Measurements from ENCODE around the gene BNIP2.
A peak's percentile ranks its signal among the peaks of the same experiment; 100 is the strongest.
"Not testable (repeated sequence)": the region's sequence is repeated elsewhere in the genome, so short reads cannot be mapped to it uniquely, and the experiment has no call there.

BNIP2 gene
- 158 reads per million, percentile 90 among the genes with 10 or more reads in this experiment for total RNA-seq

DNA sequence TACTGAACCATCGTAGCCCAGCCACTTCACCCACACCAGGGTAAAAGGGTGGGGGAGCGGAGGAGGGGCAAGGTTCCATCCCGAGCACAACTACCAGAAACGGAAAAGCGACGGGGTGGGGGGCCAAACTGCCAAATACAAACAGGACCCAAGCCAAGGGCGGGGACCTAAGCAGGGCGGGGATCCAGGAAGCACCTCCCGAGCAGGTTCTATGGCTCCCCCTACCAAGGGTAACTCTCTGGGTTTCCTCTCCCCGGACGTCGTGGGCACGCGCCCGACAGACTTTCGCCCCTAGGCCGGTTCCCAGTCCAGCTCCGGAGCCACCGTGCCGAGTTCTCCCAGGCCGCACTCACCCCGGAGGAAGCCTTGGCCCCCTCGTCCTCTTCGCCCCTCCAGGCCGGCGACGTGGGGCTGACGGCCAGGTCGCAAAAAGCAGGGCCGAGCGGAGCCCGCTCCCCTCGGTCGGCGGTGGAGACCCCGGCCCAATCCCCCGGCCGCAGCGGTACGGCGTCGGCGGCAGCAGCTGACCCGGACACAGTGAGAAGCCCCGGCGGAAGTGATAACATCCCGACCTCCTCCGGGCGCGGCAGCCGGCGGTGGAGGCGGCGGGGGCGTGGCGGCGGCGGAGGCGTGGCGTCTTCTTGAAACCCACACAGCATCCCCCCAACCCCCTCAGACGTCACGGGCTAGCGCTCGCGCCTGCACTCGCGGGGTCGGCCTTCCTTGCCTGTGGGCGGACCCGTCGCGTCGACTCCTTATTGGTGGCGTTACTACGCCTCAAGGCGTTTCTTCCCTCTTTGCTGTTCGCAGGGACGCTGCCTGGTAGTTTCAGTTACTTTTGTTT lies at the start of gene BNIP2:
Gene BNIP2 (minus strand): TSS at position 539 of the 844 bp plus-strand sequence. CDS start 6,863 bp downstream, outside the sequence.
- DNase-seq: peak; percentile 99

- DNase-seq: no peak
Observed at GRCh38 chr15:59738676-59739075, 49.6 kb upstream of the BNIP2 start.

DNA sequence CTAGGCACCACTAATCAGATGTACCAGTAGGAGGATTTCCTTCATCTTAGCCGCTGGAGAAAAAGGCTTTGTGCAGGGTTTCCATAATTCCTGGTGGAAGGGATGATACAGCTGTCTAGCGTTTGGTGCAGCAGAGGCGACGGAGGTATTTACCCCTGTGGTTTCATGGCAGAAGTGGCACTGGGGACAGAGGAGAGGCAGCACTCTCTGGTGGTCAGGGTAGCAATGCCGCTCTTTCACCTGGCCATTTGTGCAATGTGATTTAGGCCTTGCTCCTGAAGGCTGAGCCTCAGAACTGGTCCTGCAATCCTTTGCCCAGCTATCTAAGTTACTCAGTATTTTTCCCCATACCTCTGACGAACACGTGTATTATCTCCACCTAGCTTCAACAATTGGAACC lies 47.1 kb upstream of the BNIP2 start:
- no peak for DNase-seq

- no peak for DNase-seq
Observed at GRCh38 chr15:59725151-59725486, 36.0 kb upstream of the BNIP2 start.

GRCh38 chr15:59723687-59724346 lies 34.7 kb upstream of the BNIP2 start:
- no peak for DNase-seq

DNA sequence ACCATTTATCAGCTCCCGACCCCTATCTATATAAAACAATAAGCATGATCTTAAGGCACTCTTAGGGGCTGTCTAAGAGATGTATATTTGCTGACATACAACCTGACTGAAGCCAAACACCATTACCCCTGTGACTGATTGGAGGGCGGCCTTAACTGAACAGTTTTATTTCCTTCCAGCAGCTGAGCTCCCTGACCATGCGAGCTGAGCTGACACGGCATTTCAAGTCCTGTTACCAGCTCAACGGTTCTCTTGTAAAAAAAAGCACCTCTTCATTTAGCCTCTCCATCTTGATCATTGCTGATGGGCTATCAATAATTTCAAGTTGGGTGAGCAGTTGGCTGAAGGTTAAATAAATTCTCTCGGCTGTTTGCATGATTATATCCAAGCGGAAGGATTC lies 33.4 kb upstream of the BNIP2 start:
- no peak for DNase-seq

DNA sequence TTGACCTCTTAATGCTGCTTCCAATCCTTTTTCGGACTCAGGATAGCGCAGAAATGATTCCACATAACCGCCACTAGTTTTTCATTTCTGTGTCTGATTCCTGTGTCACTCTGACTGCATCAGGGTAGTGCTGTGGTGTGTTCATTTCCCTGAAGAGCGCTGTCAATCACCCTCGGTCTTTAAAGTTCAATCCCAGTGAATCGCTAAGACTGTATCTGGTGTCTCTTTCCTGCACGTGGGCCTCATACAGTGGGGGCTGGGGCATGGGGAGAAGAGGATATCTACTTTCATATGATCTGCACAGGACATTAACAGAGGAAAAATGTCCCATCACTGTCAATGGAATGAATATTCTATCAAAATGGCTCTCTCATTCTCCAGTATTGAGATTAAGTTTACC lies 32.9 kb upstream of the BNIP2 start:
- no peak for DNase-seq

- DNase-seq: no peak
Observed at GRCh38 chr15:59721411-59721810, 32.3 kb upstream of the BNIP2 start.

DNA sequence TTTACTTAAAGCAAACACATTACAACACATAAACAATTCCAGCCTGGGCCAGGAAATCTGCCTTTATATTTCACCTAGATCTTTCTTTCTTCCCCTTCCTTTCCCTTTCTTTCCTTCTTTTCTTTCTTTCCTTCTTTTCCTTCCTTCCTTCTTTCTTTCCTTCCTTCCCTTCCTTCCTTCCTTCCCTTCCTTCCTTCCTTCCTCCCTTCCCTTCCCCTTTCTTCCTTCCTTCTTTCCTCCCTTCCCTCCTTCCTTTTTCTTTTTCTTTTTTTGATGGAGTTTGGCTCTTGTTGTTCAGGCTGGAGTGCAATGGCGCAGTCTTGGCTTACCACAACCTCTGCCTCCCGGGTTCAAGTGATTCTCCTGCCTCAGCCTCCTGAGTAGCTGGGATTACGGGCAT lies 24.1 kb upstream of the BNIP2 start:
- DNase-seq: no peak

GRCh38 chr15:59711451-59712243 lies 22.5 kb upstream of the BNIP2 start:
- no peak for DNase-seq

DNA sequence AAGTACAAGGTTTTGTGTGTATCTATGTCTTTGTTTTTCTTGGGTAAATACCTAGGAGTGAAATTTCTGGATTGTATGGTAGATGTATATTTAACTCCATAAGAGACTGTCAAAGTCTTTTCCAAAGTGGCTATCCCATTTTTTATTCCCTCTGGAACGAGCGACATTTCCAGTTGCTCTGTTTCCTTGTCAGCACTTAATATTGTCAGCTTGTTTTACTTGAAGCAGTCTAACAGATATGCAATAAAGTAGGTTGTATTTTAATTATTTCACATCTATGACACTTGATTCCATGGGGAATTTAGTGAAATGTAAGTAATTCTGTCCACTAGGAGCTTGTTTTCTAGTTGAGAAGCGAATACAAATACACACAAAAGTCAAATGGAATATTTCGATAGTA lies 18.5 kb upstream of the BNIP2 start:
- DNase-seq: no peak

DNA sequence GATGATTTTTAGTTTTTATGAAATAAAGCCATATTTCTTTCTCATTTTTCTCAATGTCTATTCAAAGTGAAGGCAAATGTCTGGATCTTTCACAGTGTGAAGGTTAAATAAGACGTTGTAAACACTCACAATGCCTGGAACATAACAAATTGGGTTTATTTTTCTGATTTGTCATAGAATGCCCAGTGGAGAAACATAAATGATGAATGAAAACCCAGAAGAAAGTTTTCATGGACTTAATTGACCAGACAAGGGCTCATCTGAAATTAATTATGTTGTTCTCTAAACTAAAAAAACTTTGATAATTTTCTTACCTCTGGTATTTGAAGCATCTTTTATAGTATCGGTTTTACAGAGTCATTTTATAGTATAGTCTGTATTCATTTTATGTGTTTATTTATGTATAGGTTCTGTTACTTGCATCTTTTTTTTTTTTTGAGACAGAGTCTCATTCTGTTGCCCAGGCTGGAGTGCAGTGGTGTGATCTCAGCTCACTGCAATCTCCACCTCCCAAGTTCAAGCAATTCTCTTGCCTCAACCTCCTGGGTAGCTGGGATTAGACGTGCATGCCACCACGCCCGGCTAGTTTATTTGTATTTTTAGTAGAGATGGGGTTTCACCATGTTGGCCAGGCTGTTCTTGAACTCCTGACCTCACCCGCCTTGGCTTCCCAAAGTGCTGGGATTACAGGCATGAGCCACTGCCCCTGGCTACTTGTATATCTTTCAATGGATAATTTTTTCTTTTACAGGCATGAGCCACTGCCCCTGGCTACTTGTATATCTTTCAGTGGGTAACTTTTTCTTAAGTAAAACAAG lies 15.1 kb upstream of the BNIP2 start:
- DNase-seq: no peak

DNA sequence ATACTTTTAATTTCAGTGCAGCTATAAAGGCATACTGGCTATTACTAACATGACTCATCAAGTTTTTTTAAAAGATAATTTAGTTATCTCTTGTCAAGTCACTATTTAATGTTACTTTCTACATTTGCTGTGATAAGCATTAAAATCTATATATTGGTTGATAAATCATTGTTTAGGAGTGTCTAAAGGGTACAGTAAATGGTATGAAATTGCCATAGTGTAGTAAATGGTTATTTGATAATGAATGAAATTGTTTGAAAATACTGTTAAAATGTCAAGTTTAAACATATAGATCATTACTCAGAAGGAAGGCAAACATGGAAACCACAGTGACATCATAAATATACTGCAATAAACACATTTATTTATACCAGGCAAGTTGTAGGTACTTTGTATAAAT lies 13.2 kb upstream of the BNIP2 start:
- DNase-seq: no peak

DNA sequence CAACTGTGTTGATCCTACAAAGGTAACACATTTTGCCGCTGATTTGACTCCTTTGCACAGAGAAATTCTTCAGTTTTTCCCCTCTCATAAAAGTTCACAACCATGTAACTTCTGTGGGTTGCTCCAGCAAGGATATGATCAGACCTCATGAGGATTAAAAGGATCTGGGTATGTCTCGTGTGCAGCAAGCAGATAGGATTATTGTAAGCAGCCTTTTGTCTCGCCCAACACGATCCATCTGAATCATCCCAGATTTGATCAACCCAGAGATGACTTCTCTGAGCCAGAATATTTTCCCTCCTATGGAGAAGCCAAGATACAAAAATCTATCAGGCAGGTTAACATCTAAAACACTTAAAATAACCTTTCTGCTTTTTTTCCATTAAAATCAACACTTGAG lies 12.8 kb upstream of the BNIP2 start:
- DNase-seq: no peak

DNA sequence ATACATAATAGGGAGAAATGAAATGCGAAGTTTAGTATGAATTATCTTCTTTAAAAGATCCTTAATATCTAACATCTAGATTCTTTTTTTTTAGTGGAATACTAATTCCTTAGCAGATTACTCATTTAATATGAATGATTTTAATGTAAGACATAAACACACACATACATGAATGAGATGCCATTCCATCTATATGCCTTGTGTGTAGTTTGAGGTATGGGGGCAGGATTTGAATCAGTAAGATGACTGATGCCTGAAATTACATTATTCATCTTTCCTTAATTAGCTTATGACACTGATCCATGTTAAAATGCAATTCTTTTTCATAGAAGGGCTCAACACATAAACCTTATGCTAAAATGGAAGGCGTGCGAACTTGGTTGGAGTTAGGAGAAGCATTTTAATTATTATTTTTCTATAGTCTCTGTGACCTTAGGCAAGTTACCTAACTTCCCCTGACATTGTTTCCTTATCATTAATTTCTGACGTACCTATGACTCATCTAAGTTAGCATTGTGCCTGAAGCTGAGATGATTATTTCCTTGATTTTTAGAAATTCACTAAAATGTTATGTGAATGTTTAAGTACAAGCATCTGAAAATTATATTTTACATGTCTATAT lies 10.8 kb upstream of the BNIP2 start:
- no peak for DNase-seq

GRCh38 chr15:59698065-59698464 lies 8.9 kb upstream of the BNIP2 start:
- DNase-seq: not testable (repeated sequence)

GRCh38 chr15:59696332-59696731 lies 7.2 kb upstream of the BNIP2 start:
- DNase-seq: no peak

GRCh38 chr15:59694779-59695178 lies 5.7 kb upstream of the BNIP2 start:
- DNase-seq: no peak

DNA sequence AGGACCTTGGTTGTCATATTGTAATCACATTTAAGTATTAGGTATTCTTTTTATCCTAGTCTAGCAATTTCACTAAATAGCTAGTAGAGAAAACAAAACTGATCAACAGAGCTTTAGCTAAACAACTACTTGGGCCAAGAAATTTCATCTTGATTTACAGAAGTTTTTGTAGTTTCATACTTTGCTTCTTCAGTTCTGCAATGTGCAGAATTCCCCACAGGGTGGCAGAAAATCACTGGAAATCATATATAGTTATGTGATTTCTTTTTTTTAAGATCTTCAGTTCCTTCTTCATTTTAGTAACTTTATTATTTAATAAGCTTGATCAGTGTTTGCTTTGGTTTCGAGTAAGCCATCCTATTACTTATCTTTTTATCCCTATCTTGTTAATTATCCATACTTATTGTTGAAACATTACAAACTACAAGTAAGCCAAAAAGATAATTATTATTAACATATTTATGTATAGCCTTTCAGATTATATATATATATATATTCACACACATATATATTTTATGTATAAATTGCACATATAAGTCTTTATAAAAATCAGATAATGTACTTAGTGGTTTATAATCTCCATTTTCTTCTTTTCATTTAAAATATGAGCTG lies 2.2 kb upstream of the BNIP2 start:
- peak; percentile 40 for DNase-seq

DNA sequence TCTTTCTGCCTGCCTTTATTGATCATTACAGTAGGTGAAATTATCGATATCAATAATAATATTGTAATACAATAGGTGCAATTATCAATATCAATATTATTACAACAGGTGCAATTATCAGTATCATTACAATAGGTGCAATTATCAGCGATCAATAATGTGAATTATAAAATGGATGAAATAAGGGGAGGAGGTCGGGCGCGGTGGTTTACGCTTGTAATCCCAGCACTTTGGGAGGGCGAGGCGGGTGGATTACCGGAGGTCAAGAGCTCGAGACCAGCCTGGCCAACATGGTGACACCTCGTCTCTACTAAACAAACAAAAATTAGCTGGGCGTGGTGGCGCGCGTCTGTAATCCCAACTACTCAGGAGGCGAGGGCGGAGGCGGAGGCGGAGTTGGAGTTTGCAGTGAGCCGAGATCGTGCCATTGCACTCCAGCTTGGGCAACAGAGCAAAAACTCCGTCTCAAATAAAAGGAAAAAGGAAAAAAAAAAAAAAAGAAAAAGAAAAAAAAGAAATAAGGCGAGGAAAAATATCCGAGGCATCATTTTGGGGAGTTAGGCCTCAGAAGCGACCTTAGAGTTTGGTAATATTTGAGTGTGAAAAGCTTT lies 611 bp upstream of the BNIP2 start:
- peak; percentile 58 for DNase-seq

- peak; percentile 26 for DNase-seq
Observed at GRCh38 chr15:59688423-59688781, 718 bp downstream of the BNIP2 start.
